HG03196 (cell line): ENCODE data around the gene WDR62.

Experiments
- ATAC-seq: cut with Tn5 transposase; IDR thresholded peaks from one replicate; pipeline ENCODE4 v1.9.1; 2021; ENCODE audit not compliant: unreplicated experiment

WDR62 gene

GRCh38 chr19:36073121-36073876, 18.6 kb downstream of the WDR62 start:
- no peak for ATAC-seq

GRCh38 chr19:36079389-36079945, 24.8 kb downstream of the WDR62 start:
- ATAC-seq, result no peak

- no peak for ATAC-seq
These were observed 26.7 kb downstream of the WDR62 start for GRCh38 chr19:36081385-36081784.

GRCh38 chr19:36081894-36082293, 27.2 kb downstream of the WDR62 start:
- no peak for ATAC-seq

- ATAC-seq, result no peak
These were observed 28.2 kb downstream of the WDR62 start for GRCh38 chr19:36082916-36083315.

- ATAC-seq, result no peak
These were observed 29.7 kb downstream of the WDR62 start for GRCh38 chr19:36084231-36085009.

GRCh38 chr19:36086326-36086725, 31.6 kb downstream of the WDR62 start:
- no peak for ATAC-seq

- no peak for ATAC-seq
These were observed 35.1 kb downstream of the WDR62 start for GRCh38 chr19:36089847-36090246.

GRCh38 chr19:36090910-36091695, 36.4 kb downstream of the WDR62 start:
- no peak for ATAC-seq

GRCh38 chr19:36092566-36092965, 37.9 kb downstream of the WDR62 start:
- no peak for ATAC-seq

GRCh38 chr19:36093146-36093662, 38.5 kb downstream of the WDR62 start:
- no peak for ATAC-seq

- no peak for ATAC-seq
These were observed 39.0 kb downstream of the WDR62 start for GRCh38 chr19:36093687-36094086.

GRCh38 chr19:36097036-36097435, 42.3 kb downstream of the WDR62 start:
- ATAC-seq, result no peak

GRCh38 chr19:36099166-36099785, 44.6 kb downstream of the WDR62 start:
- ATAC-seq, result no peak

- no peak for ATAC-seq
These were observed 45.8 kb downstream of the WDR62 start for GRCh38 chr19:36100476-36100875.

- ATAC-seq, result no peak
These were observed 47.0 kb downstream of the WDR62 start for GRCh38 chr19:36101550-36102327.

GRCh38 chr19:36103040-36103626, 48.4 kb downstream of the WDR62 start:
- ATAC-seq, result no peak

- ATAC-seq, result no peak
These were observed 49.3 kb downstream of the WDR62 start for GRCh38 chr19:36103842-36104552.

- no peak for ATAC-seq
These were observed 51.7 kb downstream of the WDR62 start for GRCh38 chr19:36106441-36106840.
